Trophoblast cell (in vitro differentiated cells and primary cell): ENCODE data around the gene ARIH2.
A peak's percentile ranks its signal among the peaks of the same experiment; 100 is the strongest.

Experiments used
- DNase-seq, 2 donors: peaks; one replicate each; pipeline ENCODE4 v3.0.0-alpha.2; 2016
- H2AFZ ChIP-seq: 2 replicates; pipeline ENCODE4 v1.6.1; 2013; ENCODE audit warnings: low read length, moderate library complexity, mild to moderate bottlenecking; ENCODE audit not compliant: insufficient read depth, poor library complexity
- H2AK5ac ChIP-seq: 2 replicates; pipeline ENCODE4 v1.6.1; 2013; ENCODE audit warnings: mild to moderate bottlenecking, low read length
- H2BK120ac ChIP-seq: 2 replicates; pipeline ENCODE4 v1.6.1; 2013; ENCODE audit warnings: low read length, mild to moderate bottlenecking, moderate library complexity; ENCODE audit not compliant: insufficient read depth, poor library complexity
- H2BK12ac ChIP-seq: 2 replicates; pipeline ENCODE4 v1.6.1; 2013; ENCODE audit warnings: mild to moderate bottlenecking, low read length, moderate library complexity
- H2BK5ac ChIP-seq: 2 replicates; pipeline ENCODE4 v1.6.1; 2013; ENCODE audit warnings: low read length, low read depth, moderate library complexity, mild to moderate bottlenecking; ENCODE audit not compliant: poor library complexity
- H3K14ac ChIP-seq: 2 replicates; pipeline ENCODE4 v1.6.1; 2013; ENCODE audit warnings: mild to moderate bottlenecking, low read length
- H3K18ac ChIP-seq: 2 replicates; pipeline ENCODE4 v1.6.1; 2013; ENCODE audit warnings: mild to moderate bottlenecking, low read length
- H3K23ac ChIP-seq: 2 replicates; pipeline ENCODE4 v1.6.1; 2013; ENCODE audit warnings: low read length
- H3K27ac ChIP-seq: 2 replicates; pipeline ENCODE4 v1.5.1; 2013; ENCODE audit warnings: low read depth, mild to moderate bottlenecking, inconsistent platforms, low read length, moderate library complexity
- H3K27me3 ChIP-seq: 2 replicates; pipeline ENCODE4 v1.6.1; 2013; ENCODE audit warnings: inconsistent platforms, mild to moderate bottlenecking, low read length, moderate library complexity; ENCODE audit not compliant: insufficient read depth
- H3K36me3 ChIP-seq, 2 experiments: 1 replicate in 1 of 2; 2 replicates in 1 of 2; pipeline ENCODE4 v1.6.1; 2013; ENCODE audit warnings: low read length in 2 of 2, mild to moderate bottlenecking in 2 of 2, moderate library complexity in 1 of 2; ENCODE audit not compliant: insufficient read depth in 2 of 2, control insufficient read depth in 1 of 2
- H3K4ac ChIP-seq: 2 replicates; pipeline ENCODE4 v1.6.1; 2013; ENCODE audit warnings: low read depth, mild to moderate bottlenecking, low read length, moderate library complexity
- H3K4me1 ChIP-seq, 2 experiments: 1 replicate in 1 of 2; 2 replicates in 1 of 2; pipeline ENCODE4 v1.6.1; 2013; ENCODE audit warnings: low read length in 2 of 2, mild to moderate bottlenecking in 2 of 2, moderate library complexity in 1 of 2; ENCODE audit not compliant: insufficient read depth in 2 of 2, control insufficient read depth in 1 of 2
- H3K4me2 ChIP-seq: 2 replicates; pipeline ENCODE4 v1.6.1; 2013; ENCODE audit warnings: inconsistent platforms, mild to moderate bottlenecking, low read length, moderate library complexity
- H3K4me3 ChIP-seq: 2 replicates; pipeline ENCODE4 v1.5.1; 2013; ENCODE audit warnings: mild to moderate bottlenecking, low read depth, low read length, inconsistent platforms
- H3K79me1 ChIP-seq: one replicate; pipeline ENCODE4 v1.6.1; 2013; ENCODE audit warnings: low read length
- H3K79me2 ChIP-seq: 2 replicates; pipeline ENCODE4 v1.6.1; 2013; ENCODE audit warnings: low read length, mild to moderate bottlenecking; ENCODE audit not compliant: control insufficient read depth, insufficient read depth, poor library complexity
- H3K9ac ChIP-seq: 2 replicates; pipeline ENCODE4 v1.6.1; 2013; ENCODE audit warnings: mild to moderate bottlenecking, low read length
- H3K9me3 ChIP-seq: 2 replicates; pipeline ENCODE4 v1.6.1; 2013; ENCODE audit warnings: low read depth, mild to moderate bottlenecking, control low read depth, inconsistent platforms, low read length; ENCODE audit not compliant: insufficient read depth
- H4K12ac ChIP-seq: 2 replicates; pipeline ENCODE4 v1.6.1; 2013; ENCODE audit warnings: low read depth, mild to moderate bottlenecking, low read length, moderate library complexity
- H4K8ac ChIP-seq: 2 replicates; pipeline ENCODE4 v1.6.1; 2013; ENCODE audit warnings: low read depth, mild to moderate bottlenecking, low read length, moderate library complexity
- H4K91ac ChIP-seq: one replicate; pipeline ENCODE4 v1.6.1; 2013; ENCODE audit warnings: low read depth, mild to moderate bottlenecking, low read length, moderate library complexity
- WGBS: extraction: QIAGEN DNeasy Blood & Tissue Kit; methylation state at CpG from one replicate; pipeline ENCODE4 v1.1.7; 2013; ENCODE audit warnings: missing lambda C conversion rate; ENCODE audit not compliant: insufficient read length, insufficient coverage; ENCODE audit errors: extremely low coverage; 5-methylcytosine and 5-hydroxymethylcytosine counted together

Gene ARIH2

GRCh38 chr3:48957006-48957705, 38.5 kb downstream of the ARIH2 start:
- Histone ChIP-seq H2BK12ac (no peak overlapping the region), H3K4me1 (peaks cover 0 to 2% of the 10 kb centered on the region in 2 experiments)
- WGBS: no CpG with 5 or more reads among the region's 2 CpGs

GRCh38 chr3:48960841-48961413, 42.3 kb downstream of the ARIH2 start:
- H3K4me2 ChIP-seq: no peak overlapping the region
- H3K27ac ChIP-seq: no peak overlapping the region
- H3K79me1 ChIP-seq: no peaks in the 10 kb centered on the region
- H3K4me3 ChIP-seq: no peak overlapping the region
- peaks cover 13 to 25% of the 10 kb centered on the region in 2 experiments for H3K36me3 ChIP-seq
- no peak overlapping the region for H3K9ac ChIP-seq
- H3K23ac ChIP-seq: no peak overlapping the region
- no peak overlapping the region for H2AFZ ChIP-seq
- no peak overlapping the region for H2BK5ac ChIP-seq
- H3K4ac ChIP-seq: no peak overlapping the region
- no peak for DNase-seq
- H3K18ac ChIP-seq: no peak overlapping the region
- no peak overlapping the region for H4K12ac ChIP-seq
- H3K4me1 ChIP-seq: peaks cover 0 to 2% of the 10 kb centered on the region in 2 experiments
- H3K9me3 ChIP-seq: no peaks in the 10 kb centered on the region
- no peak overlapping the region for H4K91ac ChIP-seq
- no peaks in the 10 kb centered on the region for H3K79me2 ChIP-seq
- H3K14ac ChIP-seq: no peak overlapping the region
- no peak overlapping the region for H4K8ac ChIP-seq
- H3K27me3 ChIP-seq: no peaks in the 10 kb centered on the region
- WGBS: no CpG with 5 or more reads among the region's 4 CpGs
- no peak overlapping the region for H2BK120ac ChIP-seq
- no peak overlapping the region for H2AK5ac ChIP-seq
- no peak overlapping the region for H2BK12ac ChIP-seq

More at GRCh38 chr3:48957006-48957705, 38.5 kb downstream of the ARIH2 start:
- peak; percentile 33 to 49 for DNase-seq
- Histone ChIP-seq H4K91ac (no peak overlapping the region), H2BK120ac (no peak overlapping the region), H3K79me2 (no peaks in the 10 kb centered on the region), H3K14ac (no peak overlapping the region), H4K8ac (no peak overlapping the region), H3K4ac (no peak overlapping the region), H2AFZ (no peak overlapping the region), H3K4me2 (no peak overlapping the region), H2BK5ac (no peak overlapping the region), H3K9me3 (no peaks in the 10 kb centered on the region), H3K9ac (no peak overlapping the region), H3K23ac (no peak overlapping the region), H3K27me3 (no peaks in the 10 kb centered on the region), H3K27ac (no peak overlapping the region), H2AK5ac (no peak overlapping the region), H3K4me3 (no peak overlapping the region), H4K12ac (no peak overlapping the region), H3K36me3 (peaks cover 14 to 20% of the 10 kb centered on the region in 2 experiments), H3K79me1 (no peaks in the 10 kb centered on the region), H3K18ac (no peak overlapping the region)

GRCh38 chr3:48962340-48962739, 43.7 kb downstream of the ARIH2 start:
- no peaks in the 10 kb centered on the region for H3K27me3 ChIP-seq
- no peak overlapping the region for H3K14ac ChIP-seq
- H2AK5ac ChIP-seq: no peak overlapping the region
- no peak for DNase-seq
- no peak overlapping the region for H2BK120ac ChIP-seq
- H3K36me3 ChIP-seq: peaks cover 17 to 33% of the 10 kb centered on the region in 2 experiments
- no peak overlapping the region for H4K8ac ChIP-seq
- H3K23ac ChIP-seq: no peak overlapping the region
- no peaks in the 10 kb centered on the region for H3K9me3 ChIP-seq
- no peaks in the 10 kb centered on the region for H3K79me1 ChIP-seq
- no peak overlapping the region for H3K27ac ChIP-seq
- H4K12ac ChIP-seq: no peak overlapping the region
- peaks cover 0 to 2% of the 10 kb centered on the region in 2 experiments for H3K4me1 ChIP-seq
- H3K79me2 ChIP-seq: no peaks in the 10 kb centered on the region
- no peak overlapping the region for H2BK12ac ChIP-seq
- no CpG with 5 or more reads among the region's 2 CpGs for WGBS
- no peak overlapping the region for H3K4ac ChIP-seq
- H3K4me3 ChIP-seq: no peak overlapping the region
- H3K18ac ChIP-seq: no peak overlapping the region
- no peak overlapping the region for H2BK5ac ChIP-seq
- no peak overlapping the region for H2AFZ ChIP-seq
- no peak overlapping the region for H3K4me2 ChIP-seq
- H4K91ac ChIP-seq: no peak overlapping the region
- H3K9ac ChIP-seq: no peak overlapping the region

GRCh38 chr3:48962939-48963338, 44.3 kb downstream of the ARIH2 start:
- H3K4me1 ChIP-seq: peaks cover 0 to 2% of the 10 kb centered on the region in 2 experiments
- H3K27ac ChIP-seq: no peak overlapping the region
- H2BK120ac ChIP-seq: no peak overlapping the region
- peaks cover 17 to 30% of the 10 kb centered on the region in 2 experiments for H3K36me3 ChIP-seq
- H4K91ac ChIP-seq: no peak overlapping the region
- no peak overlapping the region for H3K14ac ChIP-seq
- WGBS: no CpG with 5 or more reads among the region's 4 CpGs
- H3K9ac ChIP-seq: no peak overlapping the region
- H3K4ac ChIP-seq: no peak overlapping the region
- no peaks in the 10 kb centered on the region for H3K79me1 ChIP-seq
- DNase-seq: no peak
- H3K18ac ChIP-seq: no peak overlapping the region
- no peak overlapping the region for H2AFZ ChIP-seq
- no peak overlapping the region for H2BK5ac ChIP-seq
- no peaks in the 10 kb centered on the region for H3K9me3 ChIP-seq
- no peak overlapping the region for H2AK5ac ChIP-seq
- H4K8ac ChIP-seq: no peak overlapping the region
- no peak overlapping the region for H3K23ac ChIP-seq
- no peak overlapping the region for H2BK12ac ChIP-seq
- H3K4me2 ChIP-seq: no peak overlapping the region
- H3K4me3 ChIP-seq: no peak overlapping the region
- H3K27me3 ChIP-seq: no peaks in the 10 kb centered on the region
- H4K12ac ChIP-seq: no peak overlapping the region
- H3K79me2 ChIP-seq: no peaks in the 10 kb centered on the region
